HG02970 (cell line): ENCODE data around the gene IL3.
A peak's percentile ranks its signal among the peaks of the same experiment; 100 is the strongest.

Source experiments
- ATAC-seq: cut with Tn5 transposase; IDR thresholded peaks from one replicate; pipeline ENCODE4 v1.9.1; 2021; ENCODE audit warnings: mild to moderate bottlenecking, moderate library complexity, moderate number of reproducible peaks; ENCODE audit not compliant: unreplicated experiment, low FRiP score

IL3 gene

GRCh38 chr5:132060501-132061161 is at the start of gene IL3:
IL3 (plus strand) TSS chr5:132060655; CDS start chr5:132060707, 52 bp downstream.
- no peak for ATAC-seq

- no peak for ATAC-seq
Observed at GRCh38 chr5:132010989-132011621, 49.4 kb upstream of the IL3 start.

- no peak for ATAC-seq
Observed at GRCh38 chr5:132011622-132012343, 48.7 kb upstream of the IL3 start, which contains the start of gene ACSL6. ACSL6 (minus strand) TSS chr5:132011658; CDS start chr5:132011553, 105 bp downstream.

GRCh38 chr5:132012371-132013005 is 48.0 kb upstream of the IL3 start:
- no peak for ATAC-seq

GRCh38 chr5:132013006-132013689 is 47.3 kb upstream of the IL3 start:
- ATAC-seq: no peak

GRCh38 chr5:132013711-132014110 is 46.7 kb upstream of the IL3 start:
- ATAC-seq: no peak

- no peak for ATAC-seq
Observed at GRCh38 chr5:132016721-132017250, 43.7 kb upstream of the IL3 start.

GRCh38 chr5:132017316-132017715 is 43.1 kb upstream of the IL3 start:
- no peak for ATAC-seq

- no peak for ATAC-seq
Observed at GRCh38 chr5:132017738-132018625, 42.5 kb upstream of the IL3 start.

- ATAC-seq: no peak
Observed at GRCh38 chr5:132019337-132019736, 41.1 kb upstream of the IL3 start.

GRCh38 chr5:132019857-132020555 is 40.4 kb upstream of the IL3 start:
- ATAC-seq: peak; percentile 93

GRCh38 chr5:132020568-132021339 is 39.7 kb upstream of the IL3 start:
- peak; percentile 24 for ATAC-seq

- ATAC-seq: no peak
Observed at GRCh38 chr5:132021654-132022053, 38.8 kb upstream of the IL3 start.

- ATAC-seq: no peak
Observed at GRCh38 chr5:132022737-132023136, 37.7 kb upstream of the IL3 start.

- ATAC-seq: no peak
Observed at GRCh38 chr5:132023258-132024116, 37.0 kb upstream of the IL3 start.

- ATAC-seq: no peak
Observed at GRCh38 chr5:132024117-132024435, 36.4 kb upstream of the IL3 start.

- ATAC-seq: no peak
Observed at GRCh38 chr5:132024789-132025402, 35.6 kb upstream of the IL3 start.
